ENCODE measurements around the gene MTX2. TPM values are rescaled to one million over a fixed set of nuclear protein-coding genes. Genes with fewer than 3 reads are reported as not detected.

The MTX2 gene
- total RNA-seq, 1 donor from 2014 or later, result 8.5 TPM

DNA sequence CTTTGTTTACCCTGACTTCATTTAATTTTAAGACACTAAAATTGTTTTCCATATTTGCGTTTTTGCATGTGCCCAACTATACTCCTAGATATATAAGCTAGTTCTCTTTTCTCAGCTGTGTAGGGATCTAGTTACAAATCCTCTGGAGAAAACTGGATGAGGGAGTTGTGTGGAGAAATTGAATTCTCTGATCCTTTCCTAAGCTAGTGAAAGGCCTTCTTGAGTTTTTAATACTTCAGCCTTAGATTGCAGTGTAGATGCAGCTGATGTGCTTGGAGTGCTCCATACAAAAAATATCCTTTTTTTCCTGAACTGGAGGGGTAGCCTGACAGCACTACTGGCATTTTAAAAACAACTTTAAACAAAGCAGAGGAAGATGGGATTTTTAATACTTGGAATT is 8.6 kb upstream of the MTX2 start:
- no peaks in the 10 kb centered on the region for H3K4me1 ChIP-seq
- H3K9me3 ChIP-seq, result no peaks in the 10 kb centered on the region
- no peak for TF ChIP-seq CTCF (IDR thresholded peaks at IDR 0.05)
- intact Hi-C loops (cut with DNase I), result no loop called here
- no peak overlapping the region for H3K27ac ChIP-seq
- no peak overlapping the region for H3K4me3 ChIP-seq
- no peak for DNase-seq (ENCODE audit: low spot score in 2 of 2)
- no peaks in the 10 kb centered on the region for H3K36me3 ChIP-seq
- no peaks in the 10 kb centered on the region for H3K27me3 ChIP-seq

DNA sequence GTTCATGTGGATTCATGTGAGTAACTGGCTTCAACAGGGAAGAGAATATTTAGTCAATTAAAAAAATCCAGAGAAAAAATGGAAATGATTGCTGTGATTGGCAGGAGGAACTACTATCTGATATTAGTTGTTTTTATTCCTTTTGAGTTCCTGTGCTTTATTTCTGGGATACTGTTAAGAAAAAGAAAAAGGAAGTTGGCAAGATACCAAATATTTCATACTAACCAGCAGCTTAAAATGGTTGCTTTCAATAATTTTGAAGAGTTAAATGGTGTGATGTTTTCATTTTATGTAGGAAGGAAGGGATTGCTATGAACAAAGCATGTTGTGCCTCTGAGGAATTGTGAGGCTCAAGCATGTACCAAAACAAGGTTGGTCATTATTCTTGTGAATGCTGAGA is 8.1 kb upstream of the MTX2 start:
- Histone ChIP-seq H3K27me3 (no peaks in the 10 kb centered on the region), H3K4me3 (no peak overlapping the region), H3K36me3 (no peaks in the 10 kb centered on the region), H3K4me1 (no peaks in the 10 kb centered on the region), H3K27ac (no peak overlapping the region), H3K9me3 (no peaks in the 10 kb centered on the region)
- TF ChIP-seq CTCF (IDR thresholded peaks at IDR 0.05), result no peak
- intact Hi-C loops (cut with DNase I), result no loop called here
- DNase-seq (ENCODE audit: low spot score in 2 of 2), result no peak

DNA sequence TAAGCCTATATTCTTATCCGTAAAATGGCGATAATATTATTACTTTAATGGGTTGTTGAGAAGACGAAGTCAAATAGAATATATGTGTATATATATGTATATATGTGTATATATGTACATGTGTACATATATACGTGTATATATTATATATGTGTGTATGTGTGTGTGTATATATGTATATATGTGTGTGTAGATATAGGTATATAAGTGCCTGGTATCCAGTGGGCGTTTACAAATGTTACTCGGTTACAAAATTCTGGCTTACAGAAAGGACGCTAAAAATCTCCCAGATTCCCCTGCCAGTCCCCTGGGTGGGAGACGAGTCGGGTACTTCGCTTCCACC is 295 bp upstream of the MTX2 start:
- no peaks in the 10 kb centered on the region for H3K27me3 ChIP-seq
- no peak for TF ChIP-seq CTCF (IDR thresholded peaks at IDR 0.05)
- H3K27ac ChIP-seq, result peak overlapping the region; percentile 79 to 80
- peak overlapping the region; percentile 69 to 100 for H3K4me3 ChIP-seq
- H3K36me3 ChIP-seq, result no peaks in the 10 kb centered on the region
- intact Hi-C loops (cut with DNase I), result loop anchor here (5.0 kb wide), 1 partner anchor 132 kb away; no protein-coding TSS in a partner anchor
- DNase-seq (ENCODE audit: low spot score in 2 of 2), result no peak
- H3K9me3 ChIP-seq, result no peaks in the 10 kb centered on the region
- H3K4me1 ChIP-seq, result peaks cover 0 to 2% of the 10 kb centered on the region in 2 donors

DNA sequence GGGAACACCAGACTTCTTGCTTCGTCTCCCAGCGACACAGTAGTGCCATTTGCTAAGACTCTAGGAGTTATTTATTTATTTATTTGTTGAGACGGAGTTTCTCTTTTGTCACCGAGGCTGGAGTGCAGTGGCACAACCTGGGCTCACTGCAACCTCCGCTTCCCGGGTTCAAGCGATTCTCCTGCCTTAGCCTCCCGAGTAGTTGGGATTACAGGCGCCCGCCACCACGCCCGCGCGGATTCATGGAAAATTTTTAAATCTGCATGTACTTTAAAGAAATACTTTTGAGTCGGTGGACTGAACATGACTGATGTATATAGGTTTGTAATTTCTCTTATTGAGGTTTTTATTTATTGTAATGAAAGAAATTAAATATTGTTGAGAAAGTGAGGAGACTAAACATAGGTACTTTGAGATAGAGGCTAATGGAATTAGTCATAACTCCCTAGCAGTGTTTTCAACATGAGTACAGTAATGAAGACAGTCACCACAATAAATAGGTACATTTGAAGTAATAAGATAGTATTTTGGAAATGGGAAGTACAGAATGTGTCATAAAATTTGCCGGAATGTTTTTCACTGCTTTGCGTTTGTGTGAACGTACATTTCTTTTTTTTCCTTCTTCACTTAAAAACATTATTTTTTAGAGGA is 983 bp downstream of the MTX2 start:
- Histone ChIP-seq H3K4me3 (peak overlapping the region; percentile 69 to 100), H3K27ac (peak overlapping the region in 1 of 2 donors; percentile 79), H3K36me3 (no peaks in the 10 kb centered on the region), H3K4me1 (peaks cover 0 to 2% of the 10 kb centered on the region in 2 donors), H3K27me3 (no peaks in the 10 kb centered on the region), H3K9me3 (no peaks in the 10 kb centered on the region)
- intact Hi-C loops (cut with DNase I), result loop anchor here (10.0 kb wide), 1 partner anchor 285 kb away; no protein-coding TSS in a partner anchor
- no peak for DNase-seq (ENCODE audit: low spot score in 2 of 2)
- TF ChIP-seq CTCF (IDR thresholded peaks at IDR 0.05), result no peak

DNA sequence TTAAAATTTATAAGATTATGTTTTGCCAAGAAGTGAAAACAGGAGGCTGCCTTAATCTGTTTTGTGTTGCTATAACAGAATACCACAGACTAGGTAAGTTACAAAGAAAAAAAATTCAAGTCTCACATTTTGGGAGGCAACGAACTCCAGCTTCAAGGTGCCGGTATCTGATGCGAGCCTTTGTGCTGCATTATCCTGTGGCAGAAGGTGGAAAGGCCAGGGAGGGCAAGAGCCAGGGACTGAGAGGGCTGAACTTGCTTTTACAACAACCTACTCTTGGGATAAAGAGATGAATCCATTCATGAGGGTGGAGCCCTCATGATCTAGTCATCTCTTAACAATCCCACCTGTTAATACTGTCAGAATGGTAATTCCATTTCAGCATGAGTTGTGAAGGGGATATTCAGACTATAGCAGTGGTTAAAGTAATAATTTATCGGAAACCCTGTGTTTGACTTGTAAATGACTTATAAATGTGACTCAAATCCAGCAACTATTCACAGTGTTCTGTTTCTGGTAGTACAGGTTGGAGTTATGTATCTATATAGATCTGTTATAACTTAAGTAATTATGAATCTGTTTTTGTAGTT is 3.7 kb downstream of the MTX2 start:
- Histone ChIP-seq H3K27me3 (no peaks in the 10 kb centered on the region), H3K4me1 (peaks cover 0 to 2% of the 10 kb centered on the region in 2 donors), H3K9me3 (no peaks in the 10 kb centered on the region), H3K4me3 (no peak overlapping the region), H3K36me3 (no peaks in the 10 kb centered on the region), H3K27ac (no peak overlapping the region)
- DNase-seq (ENCODE audit: low spot score in 2 of 2), result no peak
- intact Hi-C loops (cut with DNase I), result loop anchor here (10.0 kb wide), 1 partner anchor 282 kb away; no protein-coding TSS in a partner anchor
- no peak for TF ChIP-seq CTCF (IDR thresholded peaks at IDR 0.05)
